Fibroblast of mammary gland (primary cell): ENCODE measurements around the gene HIVEP3.

Source experiments
- DNase-seq: peaks from one replicate; pipeline ENCODE4 v3.0.0-alpha.2; 2010; ENCODE audit warnings: low read depth
- H3K4me3 ChIP-seq: 2 replicates; pipeline ENCODE4 v1.5.1; 2011; ENCODE audit warnings: low read depth, mild to moderate bottlenecking, low read length, moderate library complexity; ENCODE audit not compliant: control insufficient read depth
- CTCF ChIP-seq: conservative IDR thresholded peaks from 2 replicates; pipeline ENCODE4 v1.5.1; 2011; ENCODE audit warnings: low read depth, low read length, inconsistent platforms; ENCODE audit not compliant: control insufficient read depth, insufficient read depth

The HIVEP3 gene

DNA sequence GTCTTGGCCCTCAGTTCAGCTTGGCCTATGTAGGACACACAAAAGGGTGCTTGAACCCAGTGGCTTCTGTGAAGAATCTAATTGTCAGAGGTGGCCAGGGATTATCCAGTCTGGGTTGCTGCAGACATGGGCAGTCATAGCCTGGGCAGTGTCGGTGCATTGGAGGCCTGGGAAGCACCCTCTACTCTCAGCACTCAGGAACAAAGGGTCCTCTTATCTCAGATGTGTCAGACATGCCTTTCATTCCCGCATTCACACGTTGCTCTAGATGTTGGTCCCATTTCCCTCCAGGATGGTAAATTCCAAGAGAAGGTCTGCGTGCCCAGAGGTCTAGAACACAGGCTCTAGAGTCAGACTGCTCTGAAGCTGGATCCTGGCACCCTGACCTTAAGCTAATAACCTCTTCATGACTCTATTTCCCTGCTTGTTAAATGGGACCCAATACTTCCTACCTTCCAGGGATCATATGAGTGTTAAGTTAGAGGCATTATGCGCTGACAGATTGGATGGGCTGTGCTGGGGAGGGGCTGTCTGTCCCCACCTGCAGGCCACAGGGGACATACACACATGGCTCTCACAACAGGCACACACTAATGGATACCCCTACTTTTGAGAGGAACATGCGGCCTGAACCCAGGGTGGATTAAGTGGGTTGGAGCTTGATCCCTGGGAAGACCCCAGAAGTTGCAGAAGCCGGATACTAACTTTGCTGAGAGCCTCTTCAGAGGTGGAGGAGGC, 417.8 kb downstream of the HIVEP3 start:
- no peak for TF ChIP-seq CTCF
- no peak for DNase-seq

GRCh38 chr1:41500378-41500777, 418.3 kb downstream of the HIVEP3 start:
- DNase-seq, result no peak
- no peak for TF ChIP-seq CTCF
- no peak overlapping the region for H3K4me3 ChIP-seq

More for the DNA sequence above, 417.8 kb downstream of the HIVEP3 start:
- no peak overlapping the region for H3K4me3 ChIP-seq

GRCh38 chr1:41499591-41499990, 419.1 kb downstream of the HIVEP3 start:
- TF ChIP-seq CTCF, result no peak
- H3K4me3 ChIP-seq, result no peak overlapping the region
- DNase-seq, result no peak

DNA sequence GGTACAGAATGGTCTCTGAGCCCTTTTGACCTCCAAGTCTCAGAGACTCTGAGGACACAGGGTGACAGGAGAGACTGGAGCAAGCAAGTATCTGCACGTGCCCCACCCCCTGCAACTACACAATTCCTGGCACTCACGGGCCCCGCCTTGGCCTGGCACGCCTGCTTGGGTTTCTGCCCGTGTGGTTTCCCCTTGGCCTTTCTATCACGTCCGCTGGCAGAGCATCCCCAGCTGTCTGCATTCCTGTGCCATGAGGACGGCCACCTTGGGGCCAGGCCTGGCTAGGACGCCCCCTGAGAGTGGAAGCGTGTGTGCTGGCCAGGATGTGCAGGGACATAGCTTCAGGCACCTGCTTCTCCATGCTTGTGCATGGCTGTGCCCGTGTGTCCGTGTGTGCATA, 419.9 kb downstream of the HIVEP3 start:
- DNase-seq, result no peak
- no peak for TF ChIP-seq CTCF
- H3K4me3 ChIP-seq, result no peak overlapping the region

- no peak overlapping the region for H3K4me3 ChIP-seq
- no peak for TF ChIP-seq CTCF
- DNase-seq, result no peak
These were observed 420.3 kb downstream of the HIVEP3 start for GRCh38 chr1:41498391-41498790.

- TF ChIP-seq CTCF, result no peak
- no peak for DNase-seq
- no peak overlapping the region for H3K4me3 ChIP-seq
These were observed 421.2 kb downstream of the HIVEP3 start for GRCh38 chr1:41497461-41498030.
